HEK293 (cell line): ENCODE data around the gene ACTL9.
A peak's percentile ranks its signal among the peaks of the same experiment; 100 is the strongest.

Source experiments
- CTCF ChIA-PET: fragments of 350-600 bp; formaldehyde crosslinking; extraction: SDS; loops from one replicate; lab custom pipeline; 2021; ENCODE audit warnings: antibody characterized with exemption; lab: Yijun Ruan, JAX
- POLR2A ChIA-PET: fragments of 300-600 bp; formaldehyde crosslinking; extraction: SDS; loops from one replicate; lab custom pipeline; 2020; ENCODE audit warnings: antibody characterized with exemption, inconsistent platforms; lab: Yijun Ruan, JAX
- H3K27ac ChIP-seq: fragments of 200-500 bp; sonication (Bioruptor generic); 2 replicates; pipeline ENCODE4 v1.5.1; 2014; ENCODE audit warnings: low read depth, low read length, control low read depth, inconsistent platforms; ENCODE audit errors: extremely low read depth
- H3K36me3 ChIP-seq, 2 experiments: fragments of 200-500 bp in 1 of 2; sonication (Bioruptor generic) in 1 of 2; 1 replicate in 1 of 2; 2 replicates in 1 of 2; pipeline ENCODE4 v1.5.1; 2014 to 2017; ENCODE audit warnings: inconsistent platforms in 2 of 2, low read length in 2 of 2; ENCODE audit not compliant: control insufficient read depth in 2 of 2, insufficient read depth in 1 of 2
- H3K4me1 ChIP-seq: fragments of 200-500 bp; sonication (Bioruptor generic); 2 replicates; pipeline ENCODE4 v1.5.1; 2014; ENCODE audit warnings: mild to moderate bottlenecking, low read length, inconsistent platforms; ENCODE audit not compliant: control insufficient read depth, insufficient read depth
- H3K4me3 ChIP-seq: 2 replicates; pipeline ENCODE4 v1.5.1; 2011; ENCODE audit warnings: low read depth, mild to moderate bottlenecking, control low read depth, low read length, moderate library complexity
- H3K9me3 ChIP-seq: fragments of 200-500 bp; sonication (Bioruptor generic); 2 replicates; pipeline ENCODE4 v1.5.1; 2014; ENCODE audit warnings: low read depth, low read length, inconsistent platforms; ENCODE audit not compliant: control insufficient read depth, insufficient read depth
- PATZ1 ChIP-seq: fragments of 450-650 bp; formaldehyde crosslinking; IDR thresholded peaks from 2 replicates; pipeline ENCODE4 v1.5.1; 2016; ENCODE audit warnings: missing biosample characterization, missing genetic modification characterization
- PRDM2 ChIP-seq: fragments of 450-650 bp; formaldehyde crosslinking; IDR thresholded peaks from 2 replicates; pipeline ENCODE4 v1.5.1; 2016; ENCODE audit warnings: missing biosample characterization, missing genetic modification characterization, borderline replicate concordance
- RBAK ChIP-seq: fragments of 450-650 bp; formaldehyde crosslinking; IDR thresholded peaks from 2 replicates; pipeline ENCODE4 v1.5.1; 2016; ENCODE audit warnings: missing biosample characterization, missing genetic modification characterization
- TRIM28 ChIP-seq: IDR thresholded peaks from 2 replicates; pipeline ENCODE4 v1.6.1; 2011; ENCODE audit warnings: low read length, control low read depth, borderline replicate concordance
- YY1 ChIP-seq: fragments of 450-650 bp; formaldehyde crosslinking; IDR thresholded peaks from 2 replicates; pipeline ENCODE4 v1.5.1; 2018; ENCODE audit warnings: missing biosample characterization, missing genetic modification characterization
- ZBTB20 ChIP-seq: fragments of 450-650 bp; formaldehyde crosslinking; IDR thresholded peaks from 2 replicates; pipeline ENCODE4 v1.5.1; 2016; ENCODE audit warnings: missing biosample characterization, missing genetic modification characterization
- ZBTB21 ChIP-seq: fragments of 450-650 bp; formaldehyde crosslinking; IDR thresholded peaks from 2 replicates; pipeline ENCODE4 v1.5.1; 2017; ENCODE audit warnings: missing biosample characterization, missing genetic modification characterization
- ZEB2 ChIP-seq: fragments of 450-650 bp; formaldehyde crosslinking; IDR thresholded peaks from 2 replicates; pipeline ENCODE4 v1.5.1; 2016; ENCODE audit warnings: missing biosample characterization, missing genetic modification characterization
- ZNF121 ChIP-seq: fragments of 450-650 bp; formaldehyde crosslinking; IDR thresholded peaks from 2 replicates; pipeline ENCODE4 v1.5.1; 2016; ENCODE audit warnings: missing biosample characterization, missing genetic modification characterization
- ZNF2 ChIP-seq: fragments of 450-650 bp; formaldehyde crosslinking; IDR thresholded peaks from 2 replicates; pipeline ENCODE4 v1.5.1; 2016; ENCODE audit warnings: missing biosample characterization, missing genetic modification characterization
- ZNF423 ChIP-seq: fragments of 450-650 bp; formaldehyde crosslinking; IDR thresholded peaks from 2 replicates; pipeline ENCODE4 v1.5.1; 2016; ENCODE audit warnings: missing biosample characterization, missing genetic modification characterization
- ZNF513 ChIP-seq: fragments of 450-650 bp; IDR thresholded peaks from 2 replicates; pipeline ENCODE4 v1.5.1; 2018; ENCODE audit warnings: missing biosample characterization, missing genetic modification characterization
- ZNF555 ChIP-seq: fragments of 450-650 bp; formaldehyde crosslinking; conservative IDR thresholded peaks from 2 replicates; pipeline ENCODE4 v1.5.1; 2017; ENCODE audit warnings: missing biosample characterization, mild to moderate bottlenecking, missing genetic modification characterization, inconsistent platforms
- ZNF76 ChIP-seq: fragments of 450-650 bp; formaldehyde crosslinking; IDR thresholded peaks from 2 replicates; pipeline ENCODE4; 2016; ENCODE audit warnings: low read depth, missing biosample characterization, missing genetic modification characterization, borderline replicate concordance
- ZNF777 ChIP-seq: fragments of 450-650 bp; formaldehyde crosslinking; IDR thresholded peaks from 2 replicates; pipeline ENCODE4 v1.5.1; 2017; ENCODE audit warnings: missing biosample characterization, missing genetic modification characterization, borderline replicate concordance
- TF ChIP-seq, protein P1 (sequence below): fragments of 450-650 bp; formaldehyde crosslinking; IDR thresholded peaks from 2 replicates; pipeline ENCODE4 v1.5.1; 2016; ENCODE audit warnings: missing biosample characterization, missing genetic modification characterization

ACTL9 gene

GRCh38 chr19:8666814-8667405, 31.7 kb downstream of the ACTL9 start (continued):
- TF ChIP-seq PATZ1, result no peak
- TF ChIP-seq ZNF76, result no peak
- no peak for TF ChIP-seq ZBTB20 (tag by site-specific recombination)

DNA sequence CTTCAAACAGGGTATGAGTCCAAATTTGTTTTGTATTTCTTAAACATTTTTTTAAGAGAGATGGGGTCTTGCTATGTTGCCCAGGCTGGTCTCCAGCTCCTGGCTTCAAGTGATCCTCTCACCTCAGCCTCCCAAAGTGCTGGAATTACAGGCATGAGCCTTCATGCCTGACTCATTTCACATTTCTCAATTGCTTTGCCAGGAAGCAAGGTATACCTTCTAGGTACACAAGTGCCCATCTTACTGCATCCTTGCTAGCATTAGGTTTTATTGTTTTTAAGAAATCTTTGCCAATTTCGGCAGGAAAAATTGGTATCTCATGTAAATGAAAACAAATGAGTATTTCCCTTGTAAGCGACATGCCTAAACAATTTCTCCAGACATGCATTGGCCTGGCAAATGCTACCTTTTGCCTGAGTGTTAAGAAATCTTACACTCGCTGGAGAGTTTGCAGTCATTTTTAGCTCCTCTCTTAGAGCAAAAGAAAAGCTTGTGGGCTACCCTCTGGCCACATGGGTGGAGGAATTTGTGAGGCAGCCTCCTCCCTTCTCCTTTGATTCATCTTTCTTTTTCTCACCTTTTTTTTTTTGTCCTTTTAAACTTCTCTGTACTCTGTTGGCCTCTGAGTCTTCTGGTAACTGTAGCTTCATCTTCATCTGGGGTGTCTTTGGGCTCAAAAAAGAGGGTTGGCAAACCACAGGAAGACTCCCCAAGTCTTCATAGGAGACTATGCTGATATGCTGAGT, 33.0 kb downstream of the ACTL9 start:
- no peaks in the 10 kb centered on the region for H3K36me3 ChIP-seq
- ChIA-PET POLR2A (interaction anchor here (0.6 kb wide), 1 partner anchor 413 kb away, joined by 3 read pairs; no protein-coding TSS in a partner anchor), CTCF (interaction anchor here (0.6 to 0.7 kb wide), 2 partner anchors 50 to 390 kb away, joined by 4 read pairs; no protein-coding TSS in a partner anchor)
- H3K27ac ChIP-seq, result no peak overlapping the region
- TF ChIP-seq ZNF2 (tag by site-specific recombination), result no peak
- TF ChIP-seq ZNF777, result no peak
- peak; percentile 68 for TF ChIP-seq ZNF121 (tag by site-specific recombination)
- H3K9me3 ChIP-seq, result no peaks in the 10 kb centered on the region
- H3K4me1 ChIP-seq, result no peaks in the 10 kb centered on the region
- no peak overlapping the region for H3K4me3 ChIP-seq

- Histone ChIP-seq H3K4me3 (no peak overlapping the region), H3K9me3 (no peaks in the 10 kb centered on the region), H3K36me3 (no peaks in the 10 kb centered on the region), H3K27ac (no peak overlapping the region), H3K4me1 (no peaks in the 10 kb centered on the region)
- POLR2A ChIA-PET, result no interaction called here
- CTCF ChIA-PET, result no interaction called here
- TF ChIP-seq RBAK (no peak), ZNF423 (tag by site-specific recombination) (no peak), ZEB2 (no peak)
- TF ChIP-seq, protein P1, sequence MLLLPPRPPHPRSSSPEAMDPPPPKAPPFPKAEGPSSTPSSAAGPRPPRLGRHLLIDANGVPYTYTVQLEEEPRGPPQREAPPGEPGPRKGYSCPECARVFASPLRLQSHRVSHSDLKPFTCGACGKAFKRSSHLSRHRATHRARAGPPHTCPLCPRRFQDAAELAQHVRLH (tag by site-specific recombination), result 0 out of 2 replicates have a peak, but pooled peaks have one; percentile 50
These were observed 33.9 kb downstream of the ACTL9 start for GRCh38 chr19:8664671-8665057.

DNA sequence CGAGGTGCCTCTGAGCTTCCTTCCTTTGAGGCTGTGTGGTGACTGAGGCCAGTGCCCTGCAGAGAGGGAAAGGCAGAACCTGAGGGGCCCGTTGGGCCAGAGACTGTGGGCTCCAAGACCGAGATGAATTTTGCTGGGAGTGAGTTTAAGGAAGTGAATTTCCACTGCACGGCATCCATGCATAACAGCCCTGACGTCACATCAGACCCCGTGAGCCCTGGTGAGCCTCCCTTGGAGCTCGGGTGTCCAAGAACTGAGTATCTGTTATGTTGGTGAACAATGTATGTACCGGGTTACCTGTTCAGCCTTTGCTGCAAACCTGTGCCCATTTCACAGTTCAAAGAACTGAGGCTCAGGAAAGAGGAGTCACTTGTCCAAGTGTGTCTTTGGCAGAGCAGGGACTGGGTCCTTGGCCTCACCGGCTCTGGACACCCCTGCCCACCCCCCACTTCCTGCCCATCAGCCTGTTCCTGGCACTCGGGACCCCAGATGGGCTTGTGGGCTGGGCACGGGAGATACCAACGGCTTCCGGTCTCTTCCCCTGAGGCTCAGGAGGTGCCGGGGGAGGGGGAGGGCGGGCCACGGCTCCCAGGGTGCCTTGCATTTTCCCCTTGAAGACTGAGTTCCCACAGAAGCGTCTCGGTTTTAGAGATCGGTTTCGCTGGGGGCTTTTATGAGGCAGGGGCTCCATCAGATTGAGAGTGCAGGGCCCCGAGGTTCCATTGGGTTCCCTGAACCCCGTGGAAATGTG, 34.5 kb downstream of the ACTL9 start:
- Histone ChIP-seq H3K36me3 (no peaks in the 10 kb centered on the region), H3K27ac (no peak overlapping the region), H3K9me3 (no peaks in the 10 kb centered on the region), H3K4me1 (no peaks in the 10 kb centered on the region), H3K4me3 (no peak overlapping the region)
- POLR2A ChIA-PET, result no interaction called here
- CTCF ChIA-PET, result interaction anchor here (0.6 to 1.2 kb wide), 2 partner anchors 9 to 84 kb away, joined by 3 to 5 read pairs; no protein-coding TSS in a partner anchor
- TF ChIP-seq YY1 (tag by site-specific recombination) (no peak), ZNF555 (tag by site-specific recombination) (no peak), ZBTB21 (tag by site-specific recombination) (no peak), PRDM2 (tag by site-specific recombination) (no peak), TRIM28 (no peak), ZNF513 (tag by site-specific recombination) (no peak)
